ENCODE measurements around the gene CC2D1B. TPM values are rescaled to one million over a fixed set of nuclear protein-coding genes. Genes with fewer than 3 reads are reported as not detected.

The CC2D1B gene
- total and polyA plus RNA-seq, 4 donors, result 21.1 to 54.6 (median 34.8) TPM

GRCh38 chr1:52355847-52356505, 10.0 kb downstream of the CC2D1B start:
- Histone ChIP-seq H3K9ac (ENCODE audit: insufficient read depth in 1 of 2, low read length in 2 of 2) (no peak overlapping the region), H3K4me3 (no peak overlapping the region), H3K36me3 (ENCODE audit: control insufficient read depth in 4 of 4, insufficient read depth in 4 of 4, low read length in 4 of 4) (peaks cover 47 to 84% (median 52%) of the 10 kb centered on the region in 4 donors), H3K27me3 (ENCODE audit: control insufficient read depth in 3 of 3, insufficient read depth in 3 of 3, low read length in 2 of 3) (no peaks in the 10 kb centered on the region), H3K27ac (ENCODE audit: low read depth in 1 of 2, low read length in 1 of 2) (no peak overlapping the region), H3K9me3 (ENCODE audit: control insufficient read depth in 4 of 4, insufficient read depth in 3 of 4, low read length in 3 of 4) (no peaks in the 10 kb centered on the region), H3K4me1 (ENCODE audit: control insufficient read depth in 5 of 5, insufficient read depth in 5 of 5, low read length in 5 of 5) (no peaks in the 10 kb centered on the region)
- WGBS, 2 donors, result 91 to 93% methylated on average over 11 of the region's 11 CpGs
- ATAC-seq (ENCODE audit: insufficient read depth, low FRiP score) (no peak), DNase-seq (no peak)
- no peak for TF ChIP-seq CTCF (IDR thresholded peaks at IDR 0.05; ENCODE audit: control extremely low read depth, extremely low read depth)

DNA sequence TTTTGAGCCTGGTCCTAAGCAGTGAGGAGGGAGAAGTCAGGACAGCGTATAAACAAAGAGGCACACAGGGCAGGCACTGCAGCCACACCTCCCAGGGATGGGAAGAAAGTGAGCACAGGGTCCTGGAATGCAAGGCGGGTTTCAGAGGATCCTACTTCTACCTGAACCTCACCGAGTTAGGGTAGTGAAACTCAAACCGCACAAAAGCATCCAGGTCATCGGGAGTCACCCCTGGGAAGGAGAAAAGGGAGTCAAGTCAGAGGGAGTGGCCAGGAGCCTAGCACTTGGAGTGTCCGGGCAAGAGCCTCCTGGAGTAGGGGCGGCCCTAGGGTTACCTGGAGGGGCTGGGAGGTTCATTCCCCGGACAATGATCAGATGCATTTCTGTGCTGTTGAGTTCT, 10.6 kb downstream of the CC2D1B start:
- ATAC-seq (ENCODE audit: insufficient read depth, low FRiP score), result no peak
- Histone ChIP-seq H3K27me3 (ENCODE audit: control insufficient read depth in 3 of 3, insufficient read depth in 3 of 3, low read length in 2 of 3) (no peaks in the 10 kb centered on the region), H3K9ac (ENCODE audit: insufficient read depth in 1 of 2, low read length in 2 of 2) (no peak overlapping the region), H3K36me3 (ENCODE audit: control insufficient read depth in 4 of 4, insufficient read depth in 4 of 4, low read length in 4 of 4) (peaks cover 43 to 83% (median 49%) of the 10 kb centered on the region in 4 donors), H3K4me1 (ENCODE audit: control insufficient read depth in 5 of 5, insufficient read depth in 5 of 5, low read length in 5 of 5) (no peaks in the 10 kb centered on the region), H3K27ac (ENCODE audit: low read depth in 1 of 2, low read length in 1 of 2) (no peak overlapping the region), H3K9me3 (ENCODE audit: control insufficient read depth in 4 of 4, insufficient read depth in 3 of 4, low read length in 3 of 4) (no peaks in the 10 kb centered on the region), H3K4me3 (no peak overlapping the region)
- TF ChIP-seq CTCF (IDR thresholded peaks at IDR 0.05; ENCODE audit: control extremely low read depth, extremely low read depth), result no peak
- DNase-seq, result no peak
- 92 to 94% methylated on average over 8 of the region's 8 CpGs for WGBS, 2 donors

GRCh38 chr1:52352690-52353089, 13.3 kb downstream of the CC2D1B start:
- no peak overlapping the region for H3K27ac ChIP-seq (ENCODE audit: low read depth in 1 of 2, low read length in 1 of 2)
- no peaks in the 10 kb centered on the region for H3K9me3 ChIP-seq (ENCODE audit: control insufficient read depth in 4 of 4, insufficient read depth in 3 of 4, low read length in 3 of 4)
- H3K4me1 ChIP-seq (ENCODE audit: control insufficient read depth in 5 of 5, insufficient read depth in 5 of 5, low read length in 5 of 5), result no peaks in the 10 kb centered on the region
- ATAC-seq (ENCODE audit: insufficient read depth, low FRiP score) (no peak), DNase-seq (no peak)
- peaks cover 29 to 58% (median 35%) of the 10 kb centered on the region in 4 donors for H3K36me3 ChIP-seq (ENCODE audit: control insufficient read depth in 4 of 4, insufficient read depth in 4 of 4, low read length in 4 of 4)
- no peak overlapping the region for H3K9ac ChIP-seq (ENCODE audit: insufficient read depth in 1 of 2, low read length in 2 of 2)
- TF ChIP-seq CTCF (IDR thresholded peaks at IDR 0.05; ENCODE audit: control extremely low read depth, extremely low read depth), result no peak
- no peaks in the 10 kb centered on the region for H3K27me3 ChIP-seq (ENCODE audit: control insufficient read depth in 3 of 3, insufficient read depth in 3 of 3, low read length in 2 of 3)
- no peak overlapping the region for H3K4me3 ChIP-seq
- 87 to 91% methylated on average over 7 of the region's 7 CpGs for WGBS, 2 donors

Measured in lung (tissue), 12 donors.